Measurements from ENCODE around the gene LGALS1.
A peak's percentile ranks its signal among the peaks of the same experiment; 100 is the strongest.

Gene LGALS1

DNA sequence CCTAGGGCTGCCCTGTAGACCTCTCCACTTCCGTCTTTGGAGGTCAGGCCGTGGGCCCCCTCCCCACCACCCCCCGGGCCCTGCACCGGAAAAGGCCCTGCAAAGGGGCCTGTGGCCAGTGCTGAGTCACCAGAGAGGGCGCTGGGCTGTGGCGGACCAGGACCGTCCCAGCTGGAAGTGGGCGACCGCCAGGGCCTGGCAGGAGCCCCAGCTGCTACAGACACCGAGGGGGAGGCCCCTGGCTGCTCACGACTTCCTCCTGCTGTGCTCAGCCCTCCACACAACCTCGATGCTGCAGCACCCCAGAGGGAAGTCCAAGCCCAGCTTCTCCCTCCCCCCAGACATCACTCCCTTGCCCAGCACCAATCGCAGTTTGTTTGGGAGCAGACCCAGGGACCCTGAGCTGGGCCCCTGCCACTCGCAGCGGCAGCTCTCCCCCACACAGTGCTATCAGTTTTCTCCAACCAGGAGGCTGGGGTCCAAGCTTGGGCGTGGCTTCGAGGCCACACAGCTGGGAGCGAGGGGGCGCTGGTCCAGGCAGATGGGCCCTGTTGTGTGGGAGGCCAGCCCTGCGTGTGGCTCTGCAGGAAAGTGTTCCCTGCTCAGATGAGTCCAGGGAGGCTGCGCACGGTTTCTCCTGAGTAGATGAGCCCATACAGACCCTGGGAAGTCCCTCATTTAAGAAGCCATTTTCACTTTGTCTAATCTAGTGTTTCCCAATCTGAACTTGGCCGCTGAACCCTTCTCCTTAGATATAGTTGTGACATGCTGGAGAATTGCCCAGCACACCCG, 41.6 kb upstream of the LGALS1 start:
- H2AFZ ChIP-seq (ENCODE audit: low read length) = no peak overlapping the region
- H3F3A ChIP-seq (ENCODE audit: insufficient read depth, low read length) = peaks cover 26% of the 10 kb centered on the region
- no peaks in the 10 kb centered on the region for H3K36me3 ChIP-seq (replicated peaks; ENCODE audit: insufficient read depth, low read length)
- no peak overlapping the region for H3K27ac ChIP-seq (ENCODE audit: low read length)
- no peaks in the 10 kb centered on the region for H3K27me3 ChIP-seq (replicated peaks; ENCODE audit: insufficient read depth, low read length)
- H3K9ac ChIP-seq (ENCODE audit: low read length) = no peak overlapping the region
- no peaks in the 10 kb centered on the region for H3K9me3 ChIP-seq (replicated peaks; ENCODE audit: insufficient read depth, low read length)
- no peaks in the 10 kb centered on the region for H3K79me2 ChIP-seq (ENCODE audit: low read length)
- H3K4me2 ChIP-seq (ENCODE audit: low read depth, low read length) = no peak overlapping the region
- no peak overlapping the region for H3K4me3 ChIP-seq (ENCODE audit: low read length)
- no peak for DNase-seq
- no peaks in the 10 kb centered on the region for H3K9me2 ChIP-seq (replicated peaks; ENCODE audit: insufficient read depth, low read length)
- H3K4me1 ChIP-seq (ENCODE audit: low read length) = peaks cover 24% of the 10 kb centered on the region
- no peak for TF ChIP-seq EZH2phosphoT487 (IDR thresholded peaks at IDR 0.05; ENCODE audit: low read length)
- no peak for TF ChIP-seq EZH2 (optimal IDR thresholded peaks at IDR 0.05; ENCODE audit: low read depth, low read length)
- no peak for TF ChIP-seq CTCF (IDR thresholded peaks at IDR 0.05; ENCODE audit: low read length)
- no peaks in the 10 kb centered on the region for H4K20me1 ChIP-seq (ENCODE audit: insufficient read depth, low read length)

GRCh38 chr22:37634417-37634924, 41.0 kb upstream of the LGALS1 start:
- peak; percentile 16 for TF ChIP-seq CTCF (IDR thresholded peaks at IDR 0.05; ENCODE audit: low read length)
- TF ChIP-seq EZH2 (optimal IDR thresholded peaks at IDR 0.05; ENCODE audit: low read depth, low read length) = no peak
- no peak for TF ChIP-seq EZH2phosphoT487 (IDR thresholded peaks at IDR 0.05; ENCODE audit: low read length)
- no peaks in the 10 kb centered on the region for H3K9me2 ChIP-seq (replicated peaks; ENCODE audit: insufficient read depth, low read length)
- no peak overlapping the region for H3K4me3 ChIP-seq (ENCODE audit: low read length)
- no peak overlapping the region for H2AFZ ChIP-seq (ENCODE audit: low read length)
- no peak overlapping the region for H3K4me2 ChIP-seq (ENCODE audit: low read depth, low read length)
- H4K20me1 ChIP-seq (ENCODE audit: insufficient read depth, low read length) = no peaks in the 10 kb centered on the region
- H3K79me2 ChIP-seq (ENCODE audit: low read length) = no peaks in the 10 kb centered on the region
- peaks cover 33% of the 10 kb centered on the region for H3F3A ChIP-seq (ENCODE audit: insufficient read depth, low read length)
- no peak overlapping the region for H3K9ac ChIP-seq (ENCODE audit: low read length)
- no peaks in the 10 kb centered on the region for H3K27me3 ChIP-seq (replicated peaks; ENCODE audit: insufficient read depth, low read length)
- no peak overlapping the region for H3K27ac ChIP-seq (ENCODE audit: low read length)
- H3K9me3 ChIP-seq (replicated peaks; ENCODE audit: insufficient read depth, low read length) = no peaks in the 10 kb centered on the region
- no peak for DNase-seq
- peaks cover 27% of the 10 kb centered on the region for H3K4me1 ChIP-seq (ENCODE audit: low read length)
- no peaks in the 10 kb centered on the region for H3K36me3 ChIP-seq (replicated peaks; ENCODE audit: insufficient read depth, low read length)

GRCh38 chr22:37635157-37635556, 40.3 kb upstream of the LGALS1 start:
- DNase-seq = no peak
- Histone ChIP-seq H3K27me3 (replicated peaks; ENCODE audit: insufficient read depth, low read length) (no peaks in the 10 kb centered on the region), H3K9ac (ENCODE audit: low read length) (no peak overlapping the region), H3F3A (ENCODE audit: insufficient read depth, low read length) (peaks cover 34% of the 10 kb centered on the region), H3K4me2 (ENCODE audit: low read depth, low read length) (no peak overlapping the region), H3K36me3 (replicated peaks; ENCODE audit: insufficient read depth, low read length) (no peaks in the 10 kb centered on the region), H3K9me2 (replicated peaks; ENCODE audit: insufficient read depth, low read length) (no peaks in the 10 kb centered on the region), H4K20me1 (ENCODE audit: insufficient read depth, low read length) (no peaks in the 10 kb centered on the region), H3K9me3 (replicated peaks; ENCODE audit: insufficient read depth, low read length) (no peaks in the 10 kb centered on the region), H3K4me3 (ENCODE audit: low read length) (no peak overlapping the region), H2AFZ (ENCODE audit: low read length) (no peak overlapping the region), H3K79me2 (ENCODE audit: low read length) (peaks cover 6% of the 10 kb centered on the region), H3K27ac (ENCODE audit: low read length) (no peak overlapping the region), H3K4me1 (ENCODE audit: low read length) (peaks cover 27% of the 10 kb centered on the region)
- TF ChIP-seq EZH2 (optimal IDR thresholded peaks at IDR 0.05; ENCODE audit: low read depth, low read length) (no peak), CTCF (IDR thresholded peaks at IDR 0.05; ENCODE audit: low read length) (no peak), EZH2phosphoT487 (IDR thresholded peaks at IDR 0.05; ENCODE audit: low read length) (no peak)

Data from MM.1S (cell line).